RKO (cell line): ENCODE data around the gene TBL1X.
A peak's percentile ranks its signal among the peaks of the same experiment; 100 is the strongest.

Experiments
- DNase-seq: peaks from one replicate; pipeline ENCODE4 v3.0.0-alpha.2; 2016; ENCODE audit warnings: low spot score

Gene TBL1X

DNA sequence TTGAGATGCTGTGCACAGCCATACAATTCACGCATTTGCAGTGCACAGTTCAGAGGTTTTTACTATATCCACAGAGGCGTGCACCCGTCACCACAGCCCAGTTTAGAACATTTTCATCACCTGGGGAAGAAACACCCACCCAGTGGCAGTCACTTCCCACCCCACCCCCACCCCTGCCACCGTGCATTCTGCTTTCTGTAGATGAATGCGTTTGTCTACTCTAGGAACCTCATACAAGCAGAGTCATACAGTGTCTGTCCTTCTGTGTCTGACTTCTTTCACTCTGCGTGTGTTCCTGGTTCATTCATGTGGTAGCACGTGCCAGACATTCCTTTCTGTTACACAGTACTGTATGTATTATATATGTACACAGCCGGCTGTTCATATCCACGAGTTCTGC is 122.8 kb downstream of the TBL1X start:
- DNase-seq = no peak

GRCh38 chrX:9591496-9591895 is 126.6 kb downstream of the TBL1X start:
- DNase-seq = no peak

DNA sequence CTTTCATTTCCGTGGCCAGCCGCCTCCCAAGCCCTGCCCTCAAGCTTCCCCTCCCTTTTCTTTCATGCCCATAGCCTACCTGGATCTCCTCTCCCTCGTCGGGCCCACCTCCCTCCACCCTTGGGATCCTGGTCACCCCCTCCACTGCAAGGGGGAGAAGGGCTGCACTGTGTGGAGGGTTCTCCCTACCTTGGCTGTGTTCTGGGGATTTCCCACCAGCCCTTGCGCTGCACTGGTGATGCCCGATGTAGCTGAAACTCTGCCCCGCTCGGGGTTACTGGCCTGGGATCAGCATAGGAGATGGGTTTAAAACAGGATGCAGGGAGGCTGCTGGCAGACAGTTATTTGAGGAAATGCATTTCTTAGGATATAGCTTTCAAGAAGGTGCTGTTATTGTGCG is 128.9 kb downstream of the TBL1X start:
- no peak for DNase-seq

DNA sequence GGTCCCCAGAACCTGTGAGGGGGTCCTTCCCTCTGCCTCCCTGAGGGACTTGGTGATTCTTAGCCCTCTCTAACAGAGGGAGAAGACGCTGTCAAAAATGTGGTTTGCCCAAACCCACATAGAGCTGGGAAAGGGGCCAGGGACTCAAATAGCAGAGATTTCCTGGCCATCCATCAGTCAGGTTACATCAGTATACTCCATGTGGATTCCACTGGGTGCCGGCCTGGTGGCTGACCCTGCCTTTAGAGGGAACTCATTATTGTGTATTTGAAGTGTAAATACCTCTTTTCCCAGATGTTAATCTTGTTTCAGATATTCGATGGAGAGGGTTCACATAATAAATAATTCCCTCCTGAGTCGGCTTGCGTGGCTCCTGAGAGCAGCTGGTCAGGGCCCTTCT is 130.3 kb downstream of the TBL1X start:
- DNase-seq = no peak

GRCh38 chrX:9596837-9597236 is 132.0 kb downstream of the TBL1X start:
- DNase-seq = no peak

DNA sequence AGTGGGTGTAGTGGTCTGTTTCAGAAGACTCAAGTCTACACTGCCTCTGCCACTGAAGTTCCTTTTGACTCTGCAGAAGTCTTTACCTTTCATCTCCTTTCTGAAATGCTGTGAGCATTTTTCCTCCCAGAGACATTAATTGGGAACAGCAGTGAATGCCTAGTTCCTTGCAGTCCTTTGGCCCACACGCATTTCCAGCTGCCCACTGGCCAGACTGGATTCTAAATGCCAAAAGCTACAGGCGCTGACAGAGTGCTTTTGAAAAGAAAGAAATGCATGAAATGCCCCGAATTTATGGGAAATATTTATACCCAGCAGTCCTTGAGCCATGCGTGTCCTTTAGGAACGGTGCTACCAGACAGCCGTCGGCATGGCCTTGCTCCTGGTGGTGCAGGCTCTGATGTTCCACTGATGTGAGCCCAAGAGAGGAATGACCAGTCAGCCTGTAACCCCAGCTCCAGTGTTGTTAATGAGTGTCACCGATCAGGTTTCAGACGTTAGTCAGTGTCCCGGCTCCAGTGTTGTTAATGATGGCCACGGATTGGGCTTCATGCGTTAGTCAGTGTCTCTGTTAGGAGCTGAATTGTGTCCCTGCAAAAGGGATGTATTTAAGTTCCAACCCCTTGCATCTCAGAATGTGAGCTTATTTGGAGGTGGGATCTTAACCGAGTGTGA is 132.6 kb downstream of the TBL1X start:
- no peak for DNase-seq

- DNase-seq = no peak
Measured at GRCh38 chrX:9598344-9598743, 133.5 kb downstream of the TBL1X start.

DNA sequence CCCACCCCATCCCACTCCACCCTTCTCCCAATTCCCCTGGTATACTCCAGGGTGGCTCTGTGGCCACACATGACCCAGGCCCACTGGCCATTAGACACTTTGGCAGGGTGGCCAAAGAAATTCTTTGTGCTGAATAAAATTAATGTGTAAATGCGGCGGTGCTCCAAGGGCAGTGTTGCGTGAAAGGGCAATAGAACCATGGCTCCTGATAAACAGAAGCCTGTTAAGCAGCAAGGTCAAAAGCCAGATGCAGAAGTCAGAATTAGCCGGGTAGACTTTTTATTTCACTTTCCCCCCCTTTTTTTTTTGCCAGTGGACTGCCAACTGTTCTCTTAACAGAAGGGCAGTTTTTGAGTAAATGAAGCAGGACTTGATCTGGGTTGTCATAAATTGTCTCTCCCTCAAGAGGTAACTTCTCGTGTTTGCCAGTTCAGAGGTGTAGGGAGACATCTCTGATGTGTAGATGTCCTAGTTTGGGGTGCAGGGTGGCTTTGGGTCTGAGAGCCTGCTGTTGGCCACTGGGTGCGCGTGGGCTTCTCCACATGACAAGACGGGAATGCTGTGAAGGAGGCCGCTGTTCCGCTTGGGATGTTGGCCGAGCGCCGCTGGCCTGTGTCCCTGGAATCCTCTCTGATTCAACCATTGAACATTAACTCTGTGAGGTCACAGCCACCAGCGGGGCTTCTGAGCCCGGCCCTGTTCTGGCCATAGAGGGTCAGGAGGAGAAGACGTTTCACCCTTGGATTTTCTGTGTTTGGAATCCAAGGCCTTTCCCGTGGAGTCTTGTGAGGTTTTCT is 139.5 kb downstream of the TBL1X start:
- DNase-seq = no peak

DNA sequence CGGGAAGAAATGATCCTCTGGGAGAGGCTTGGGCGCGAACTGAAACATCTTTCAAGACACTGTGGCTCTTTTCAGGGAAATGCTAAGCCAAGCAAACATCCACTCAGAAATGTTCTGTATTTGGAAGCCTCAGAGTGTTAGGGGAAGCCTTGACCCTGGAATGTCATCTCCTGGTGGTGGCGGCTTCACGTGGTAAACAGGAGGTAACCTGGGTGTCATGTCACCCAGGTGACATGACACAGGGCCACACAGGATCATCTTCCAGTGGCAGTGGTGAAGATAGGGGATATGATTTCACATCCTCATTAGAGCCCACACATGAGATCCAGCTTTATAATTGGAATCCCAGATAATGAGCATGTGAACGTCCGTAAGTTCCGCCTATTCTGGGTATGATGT is 140.0 kb downstream of the TBL1X start:
- no peak for DNase-seq

- no peak for DNase-seq
Measured at GRCh38 chrX:9605484-9605883, 140.6 kb downstream of the TBL1X start.

- no peak for DNase-seq
Measured at GRCh38 chrX:9606971-9607370, 142.1 kb downstream of the TBL1X start.

- DNase-seq = no peak
Measured at GRCh38 chrX:9609499-9609898, 144.6 kb downstream of the TBL1X start.

- DNase-seq = no peak
Measured at GRCh38 chrX:9609987-9610386, 145.1 kb downstream of the TBL1X start.

DNA sequence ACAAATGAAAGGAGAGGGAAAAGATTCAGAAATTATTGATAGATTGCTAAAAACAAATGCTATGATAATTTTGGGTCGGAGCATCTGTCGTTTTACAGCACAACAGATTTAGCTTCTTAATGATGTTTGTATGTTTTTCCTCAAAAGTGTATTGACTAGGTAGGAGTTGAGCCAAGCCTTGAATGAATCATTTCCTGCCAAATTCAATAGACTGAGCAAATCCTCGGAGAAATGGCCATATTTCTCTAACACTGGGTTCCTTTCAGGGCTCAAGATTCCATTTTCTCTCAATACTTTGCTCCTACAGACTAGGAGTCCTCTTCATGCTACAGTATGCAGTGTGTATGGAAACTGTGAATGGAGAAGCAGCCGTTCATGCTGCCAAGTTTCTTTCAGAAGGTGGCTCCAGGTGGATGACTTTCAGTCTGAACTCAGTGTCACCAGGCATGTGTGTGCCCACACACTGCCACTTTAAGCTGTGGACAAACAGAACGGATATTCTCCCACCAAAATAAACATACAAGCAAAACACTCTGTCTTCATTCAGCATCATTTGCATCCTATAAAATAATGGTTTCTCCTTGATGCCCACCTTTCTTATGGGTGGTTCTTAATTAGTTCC is 146.0 kb downstream of the TBL1X start:
- DNase-seq = no peak

DNA sequence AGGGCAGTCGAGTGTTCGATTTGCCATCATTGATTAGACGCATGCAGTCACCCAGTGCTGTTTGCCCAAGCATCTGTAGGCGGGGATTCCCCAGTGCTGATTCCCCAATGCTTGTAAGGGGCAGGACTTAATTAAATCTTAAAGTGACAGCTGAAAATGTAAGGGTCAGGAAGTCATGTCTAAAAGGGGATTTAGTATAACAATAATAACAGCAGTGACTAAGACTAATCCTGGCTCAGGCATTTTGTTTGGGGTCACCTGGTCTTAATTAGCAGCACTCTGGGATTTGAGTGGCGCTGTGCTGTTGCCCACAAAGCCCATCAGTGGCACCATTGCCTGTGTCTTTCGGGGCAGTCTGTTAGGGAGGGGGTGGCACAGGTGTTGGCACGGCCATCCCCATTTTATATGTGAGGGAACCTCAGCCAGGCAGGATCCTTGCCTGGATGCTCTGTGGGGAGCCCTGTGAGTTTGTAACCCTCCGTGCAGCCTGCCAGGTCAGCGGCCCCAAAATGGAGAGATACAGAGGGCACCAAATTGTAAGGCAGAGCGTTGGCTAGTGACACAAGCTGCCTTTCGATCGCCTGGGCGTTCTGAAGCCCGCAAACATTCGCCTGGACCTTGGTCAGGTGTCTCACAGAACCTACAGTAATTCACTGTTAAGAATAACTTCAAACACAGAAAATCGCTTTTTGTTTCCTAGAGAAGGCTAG is 146.7 kb downstream of the TBL1X start:
- DNase-seq = no peak

GRCh38 chrX:9612146-9612505 is 147.3 kb downstream of the TBL1X start:
- no peak for DNase-seq

DNA sequence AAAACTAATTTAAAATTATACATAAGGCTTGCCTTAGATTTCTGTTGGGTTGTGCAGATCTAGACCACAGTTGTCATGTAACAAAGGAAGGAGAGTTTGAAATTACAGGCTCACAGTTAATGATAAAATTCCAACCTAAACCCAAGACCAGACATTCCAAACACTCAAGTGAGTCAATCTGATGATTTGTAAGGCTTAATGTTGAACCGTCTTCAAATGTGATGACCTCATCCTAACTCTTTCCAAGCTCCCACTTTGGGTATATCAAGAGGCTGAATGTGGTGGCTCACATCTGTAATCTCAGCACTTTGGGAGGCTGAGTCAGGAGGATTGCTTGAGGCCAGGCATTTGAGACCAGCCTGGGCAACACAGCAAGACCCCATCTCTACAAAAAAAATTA is 149.2 kb downstream of the TBL1X start:
- DNase-seq = peak; percentile 39

DNA sequence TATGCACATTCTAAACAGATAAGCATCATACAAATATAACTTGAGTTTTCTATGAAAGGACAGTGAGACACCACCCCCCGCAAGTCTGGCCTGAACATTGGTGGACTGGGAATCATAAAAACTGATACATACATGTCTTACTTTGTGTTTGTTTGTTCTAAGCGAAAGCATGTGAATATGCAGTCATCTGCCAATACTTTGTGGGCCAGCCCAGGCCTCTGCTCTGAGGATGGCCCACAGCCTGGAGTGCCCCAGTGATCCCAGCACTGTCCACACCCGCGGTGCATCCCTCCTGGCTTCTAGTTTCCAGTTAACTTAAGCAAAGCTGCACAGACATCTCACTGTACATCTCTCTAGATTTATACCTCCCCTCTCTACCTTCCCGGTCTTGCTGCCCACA is 154.3 kb downstream of the TBL1X start:
- DNase-seq = no peak

DNA sequence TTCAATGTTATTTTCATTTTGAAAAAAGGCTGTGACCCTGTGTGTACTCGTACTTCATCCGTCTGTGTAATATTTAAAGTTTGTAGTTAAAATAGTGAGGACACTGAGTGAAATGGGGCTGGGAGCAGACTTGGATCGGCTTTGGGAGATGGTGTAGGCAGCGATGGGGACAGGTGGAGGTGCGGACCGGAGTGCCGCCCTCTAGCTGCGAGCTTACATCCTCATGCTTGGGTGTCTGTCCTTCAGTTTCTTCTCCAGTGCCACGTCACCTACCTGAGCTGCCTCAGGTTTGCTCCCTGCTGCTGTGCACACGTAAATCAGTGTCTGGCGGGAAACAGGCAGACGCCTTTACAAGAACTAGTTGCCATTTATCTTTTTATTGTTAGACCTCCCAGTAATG is 154.7 kb downstream of the TBL1X start:
- DNase-seq = no peak

DNA sequence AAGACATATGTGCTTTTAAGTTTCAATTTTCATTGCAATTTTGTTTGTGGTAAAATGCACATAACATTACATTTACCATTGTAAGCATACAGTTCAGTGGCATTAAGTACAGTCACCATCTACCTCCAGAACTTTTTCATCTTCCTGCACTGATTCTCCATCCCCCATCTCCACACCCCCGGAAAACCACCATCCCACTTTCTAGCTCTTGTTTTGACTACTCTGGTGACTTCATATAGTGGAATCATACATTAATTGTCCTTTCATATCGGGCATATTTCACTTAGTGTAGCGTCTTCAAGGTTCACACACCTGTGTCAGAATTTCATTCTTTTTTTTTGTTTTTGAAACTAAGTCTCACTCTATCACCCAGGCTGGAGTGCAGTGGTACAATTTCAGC is 157.3 kb downstream of the TBL1X start:
- DNase-seq = no peak

DNA sequence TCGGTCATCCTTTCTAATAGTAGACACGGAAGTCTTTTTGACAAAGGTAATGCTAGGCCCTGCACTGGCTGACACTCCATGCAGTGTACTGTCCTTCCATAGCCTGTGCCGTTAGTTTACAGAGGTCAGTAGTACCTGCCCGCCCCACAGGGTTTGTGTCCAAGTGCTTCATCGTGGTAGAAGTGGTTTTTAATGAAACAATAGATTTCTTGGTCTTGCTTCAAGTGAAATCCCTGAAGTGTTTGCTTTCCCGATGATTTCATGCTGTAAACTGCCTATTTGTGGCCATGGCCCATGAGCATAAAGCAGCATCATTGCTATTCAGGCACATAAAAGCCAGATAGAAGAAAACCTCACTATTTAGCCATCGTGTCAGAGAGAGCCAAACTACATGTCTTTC is 161.5 kb downstream of the TBL1X start:
- DNase-seq = no peak

GRCh38 chrX:9627922-9628321 is 163.1 kb downstream of the TBL1X start:
- no peak for DNase-seq
